H1 (cell line): ENCODE data around the gene DAPK2.

Experiments
- EZH2 ChIP-seq: fragments of 200-600 bp; sonication (generic); IDR thresholded peaks from 2 replicates; pipeline ENCODE4 v1.7.1; 2012; ENCODE audit warnings: low read depth, mild to moderate bottlenecking, moderate library complexity, low read length, inconsistent platforms; ENCODE audit not compliant: severe bottlenecking
- POLR2A ChIP-seq, 2 experiments: IDR thresholded peaks; 1 replicate in 1 of 2; 2 replicates in 1 of 2; pipeline ENCODE4 v1.6.1; 2011; ENCODE audit warnings: low read depth in 2 of 2, low read length in 2 of 2, mild to moderate bottlenecking in 2 of 2; ENCODE audit errors: control extremely low read depth in 1 of 2
- POLR2AphosphoS5 ChIP-seq: IDR thresholded peaks from 2 replicates; pipeline ENCODE4 v1.6.1; 2011; ENCODE audit warnings: low read depth, low read length
- RAD21 ChIP-seq, 2 experiments: IDR thresholded peaks in 1 of 2; conservative IDR thresholded peaks in 1 of 2; 2 replicates each; pipeline ENCODE4 v1.6.1; 2011; ENCODE audit warnings: low read depth in 2 of 2, low read length in 2 of 2, improper control_type of control experiment in 1 of 2, inconsistent platforms in 1 of 2, mild to moderate bottlenecking in 1 of 2, moderate library complexity in 1 of 2
- TF ChIP-seq, protein P1 (sequence below), 3 experiments: IDR thresholded peaks; 1 replicate in 2 of 3; 2 replicates in 1 of 3; pipeline versions ENCODE4 v1.5.1 to v1.6.1; 2011; ENCODE audit warnings: low read length in 3 of 3, mild to moderate bottlenecking in 3 of 3, inconsistent platforms in 2 of 3, low read depth in 1 of 3, moderate library complexity in 1 of 3; ENCODE audit not compliant: insufficient read depth in 1 of 3; ENCODE audit errors: control extremely low read depth in 1 of 3
- TF ChIP-seq, protein P2 (sequence below): IDR thresholded peaks from 2 replicates; pipeline ENCODE4 v1.6.1; 2011; ENCODE audit warnings: low read depth, mild to moderate bottlenecking, low read length; ENCODE audit not compliant: insufficient read depth

DNA sequence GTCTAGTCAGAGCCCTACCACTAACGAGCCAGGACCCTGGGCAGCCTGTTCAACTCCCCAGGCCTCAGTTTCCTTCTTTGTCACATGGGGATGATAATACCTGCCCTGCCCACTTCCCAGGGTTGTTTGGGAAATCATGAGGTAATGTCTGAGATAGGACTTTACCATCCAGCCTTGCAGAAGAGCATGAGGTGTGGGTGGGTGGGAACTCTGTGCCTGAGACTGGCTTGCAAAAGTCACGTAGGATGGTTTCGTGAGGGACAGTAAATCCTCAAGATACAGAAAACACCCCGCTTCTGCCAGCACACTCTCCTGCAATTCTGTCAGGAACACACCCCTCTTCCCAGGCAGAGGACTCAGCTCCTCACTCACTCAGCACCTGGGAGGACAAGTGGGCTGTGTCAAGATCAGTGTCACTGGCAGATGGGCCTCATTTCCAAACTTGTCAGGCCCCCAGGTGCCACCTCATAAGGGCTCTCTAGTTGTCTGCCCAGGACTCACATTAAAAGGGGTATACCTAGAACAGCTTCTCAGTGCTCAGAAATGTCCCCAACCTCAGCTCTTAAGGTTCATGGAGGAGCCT is 58.4 kb downstream of the DAPK2 start:
- TF ChIP-seq, protein P1, sequence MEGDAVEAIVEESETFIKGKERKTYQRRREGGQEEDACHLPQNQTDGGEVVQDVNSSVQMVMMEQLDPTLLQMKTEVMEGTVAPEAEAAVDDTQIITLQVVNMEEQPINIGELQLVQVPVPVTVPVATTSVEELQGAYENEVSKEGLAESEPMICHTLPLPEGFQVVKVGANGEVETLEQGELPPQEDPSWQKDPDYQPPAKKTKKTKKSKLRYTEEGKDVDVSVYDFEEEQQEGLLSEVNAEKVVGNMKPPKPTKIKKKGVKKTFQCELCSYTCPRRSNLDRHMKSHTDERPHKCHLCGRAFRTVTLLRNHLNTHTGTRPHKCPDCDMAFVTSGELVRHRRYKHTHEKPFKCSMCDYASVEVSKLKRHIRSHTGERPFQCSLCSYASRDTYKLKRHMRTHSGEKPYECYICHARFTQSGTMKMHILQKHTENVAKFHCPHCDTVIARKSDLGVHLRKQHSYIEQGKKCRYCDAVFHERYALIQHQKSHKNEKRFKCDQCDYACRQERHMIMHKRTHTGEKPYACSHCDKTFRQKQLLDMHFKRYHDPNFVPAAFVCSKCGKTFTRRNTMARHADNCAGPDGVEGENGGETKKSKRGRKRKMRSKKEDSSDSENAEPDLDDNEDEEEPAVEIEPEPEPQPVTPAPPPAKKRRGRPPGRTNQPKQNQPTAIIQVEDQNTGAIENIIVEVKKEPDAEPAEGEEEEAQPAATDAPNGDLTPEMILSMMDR (IDR thresholded peaks at IDR 0.05; ENCODE audit: control extremely low read depth in 1 of 3, insufficient read depth in 1 of 3, low read depth in 1 of 3, low read length in 3 of 3): no peak
- TF ChIP-seq, protein P2, sequence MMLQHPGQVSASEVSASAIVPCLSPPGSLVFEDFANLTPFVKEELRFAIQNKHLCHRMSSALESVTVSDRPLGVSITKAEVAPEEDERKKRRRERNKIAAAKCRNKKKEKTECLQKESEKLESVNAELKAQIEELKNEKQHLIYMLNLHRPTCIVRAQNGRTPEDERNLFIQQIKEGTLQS: no peak
- TF ChIP-seq POLR2A (IDR thresholded peaks at IDR 0.05; ENCODE audit: control extremely low read depth in 1 of 2, low read depth in 2 of 2, low read length in 2 of 2) (no peak), RAD21 (IDR thresholded peaks at IDR 0.05 in 1 of 2, conservative IDR thresholded peaks at IDR 0.05 in 1 of 2; ENCODE audit: low read depth in 2 of 2, low read length in 2 of 2) (no peak), POLR2AphosphoS5 (no peak), EZH2 (no peak)
